Lung (tissue), 12 donors: Measurements from ENCODE around the gene HNRNPC. TPM values are rescaled to one million over a fixed set of nuclear protein-coding genes. Genes with fewer than 3 reads are reported as not detected.
"Not testable (repeated sequence)": the region's sequence is repeated elsewhere in the genome, so short reads cannot be mapped to it uniquely, and the experiment has no call there.

Experiments
- ATAC-seq: fragments of 200-7000 bp; cut with Tn5 transposase; one replicate; pipeline ENCODE4 v1.9.1; 2020; ENCODE audit warnings: moderate number of reproducible peaks; ENCODE audit not compliant: insufficient read depth, low FRiP score
- DNase-seq, 3 donors: peaks; one replicate each; pipeline ENCODE4 v3.0.0-alpha.2; 2013 to 2017
- H3K27ac ChIP-seq, 2 donors: one replicate each; pipeline ENCODE4 v1.5.1; 2013; ENCODE audit warnings: mild to moderate bottlenecking in 2 of 2, moderate library complexity in 2 of 2, control low read depth in 1 of 2, inconsistent platforms in 1 of 2, low read depth in 1 of 2, low read length in 1 of 2
- H3K27me3 ChIP-seq, 3 donors: one replicate each; pipeline ENCODE4 v1.5.1; 2013; ENCODE audit warnings: low read length in 2 of 3; ENCODE audit not compliant: control insufficient read depth in 3 of 3, insufficient read depth in 3 of 3
- H3K36me3 ChIP-seq, 4 donors: one replicate each; pipeline ENCODE4 v1.5.1; 2013; ENCODE audit warnings: low read length in 4 of 4, mild to moderate bottlenecking in 1 of 4, moderate library complexity in 1 of 4; ENCODE audit not compliant: control insufficient read depth in 4 of 4, insufficient read depth in 4 of 4
- H3K4me1 ChIP-seq, 5 donors: one replicate each; pipeline ENCODE4 v1.5.1; 2013; ENCODE audit warnings: low read length in 5 of 5, mild to moderate bottlenecking in 2 of 5, moderate library complexity in 1 of 5; ENCODE audit not compliant: control insufficient read depth in 5 of 5, insufficient read depth in 5 of 5
- H3K4me3 ChIP-seq: one replicate; pipeline ENCODE4 v1.5.1; 2013; ENCODE audit warnings: mild to moderate bottlenecking, control low read depth, moderate library complexity
- H3K9ac ChIP-seq, 2 donors: one replicate each; pipeline ENCODE4 v1.5.1; 2013; ENCODE audit warnings: low read length in 2 of 2, control low read depth in 1 of 2; ENCODE audit not compliant: insufficient read depth in 1 of 2
- H3K9me3 ChIP-seq, 4 donors: one replicate each; pipeline ENCODE4 v1.5.1; 2013; ENCODE audit warnings: low read length in 3 of 4, mild to moderate bottlenecking in 1 of 4, moderate library complexity in 1 of 4; ENCODE audit not compliant: control insufficient read depth in 4 of 4, insufficient read depth in 3 of 4
- CTCF ChIP-seq: IDR thresholded peaks from 2 replicates; pipeline ENCODE4 v1.5.1; 2012; ENCODE audit warnings: mild to moderate bottlenecking; ENCODE audit errors: control extremely low read depth, extremely low read depth
- WGBS, 2 donors: extraction: QIAGEN DNeasy Blood & Tissue Kit; methylation state at CpG; one replicate each; pipeline ENCODE4 v1.1.7; 2013; 5-methylcytosine and 5-hydroxymethylcytosine counted together
- polyA plus RNA-seq, 2 donors: library from polyadenylated mRNA; stranded (reverse); fragments of 200-250 nt; gene quantifications; one replicate each; pipeline ENCODE4 v1.2.1, GENCODE V29; 2013
- total RNA-seq, 2 donors: library from RNA; depleted of rRNA in 1 of 2; stranded (reverse); fragments of >200 nt in 1 of 2; gene quantifications; one replicate each; pipeline ENCODE4 v1.2.1, GENCODE V29; 2014 to 2021
- donor health status: control.
- donor health status: control.
- donor health status: Bipolar disorder and iron deficiency.
- donor health status: healthy.
- donor health status: DM: yes; HTN: yes; CAD: no.

The HNRNPC gene
- total and polyA plus RNA-seq, 4 donors, result 302 to 589 (median 542) TPM

- TF ChIP-seq CTCF, result no peak
- Histone ChIP-seq H3K27me3 (peaks cover 0 to 13% (median 5%) of the 10 kb centered on the region in 3 donors), H3K9me3 (no peaks in the 10 kb centered on the region), H3K4me1 (peaks cover 0 to 3% (median 0%) of the 10 kb centered on the region in 5 donors), H3K9ac (no peak overlapping the region), H3K4me3 (no peak overlapping the region), H3K36me3 (no peaks in the 10 kb centered on the region), H3K27ac (no peak overlapping the region)
- WGBS, 2 donors, result 86 to 90% methylated on average over 12 of the region's 12 CpGs
- no peak for DNase-seq
- no peak for ATAC-seq
Observed at GRCh38 chr14:21298358-21298757, 29.1 kb upstream of the HNRNPC start.

GRCh38 chr14:21294026-21294425 is 24.8 kb upstream of the HNRNPC start:
- not testable (repeated sequence) for H3K36me3 ChIP-seq, ATAC-seq, H3K27me3 ChIP-seq, H3K9me3 ChIP-seq, H3K27ac ChIP-seq, H3K4me1 ChIP-seq, H3K9ac ChIP-seq, H3K4me3 ChIP-seq, DNase-seq
- 92 to 96% methylated on average over 8 of the region's 8 CpGs for WGBS, 2 donors

GRCh38 chr14:21287168-21287567 is 17.9 kb upstream of the HNRNPC start:
- 81 to 86% methylated on average over 6 of the region's 6 CpGs for WGBS, 2 donors
- no peak for ATAC-seq
- H3K36me3 ChIP-seq, result no peaks in the 10 kb centered on the region

GRCh38 chr14:21286516-21286915 is 17.3 kb upstream of the HNRNPC start:
- not testable (repeated sequence) for H3K27ac ChIP-seq, H3K4me1 ChIP-seq, H3K9ac ChIP-seq, H3K4me3 ChIP-seq, ATAC-seq, H3K36me3 ChIP-seq, DNase-seq, H3K27me3 ChIP-seq, H3K9me3 ChIP-seq
- 92 to 94% methylated on average over 2 of the region's 2 CpGs for WGBS, 2 donors

More at GRCh38 chr14:21287168-21287567, 17.9 kb upstream of the HNRNPC start:
- no peak for DNase-seq
- Histone ChIP-seq H3K9me3 (no peaks in the 10 kb centered on the region), H3K4me3 (no peak overlapping the region), H3K4me1 (no peaks in the 10 kb centered on the region), H3K9ac (no peak overlapping the region), H3K27ac (no peak overlapping the region), H3K27me3 (no peaks in the 10 kb centered on the region)
- no peak for TF ChIP-seq CTCF

GRCh38 chr14:21281917-21282316 is 12.7 kb upstream of the HNRNPC start:
- H3K9ac ChIP-seq, H3K4me1 ChIP-seq, H3K4me3 ChIP-seq, H3K36me3 ChIP-seq, H3K9me3 ChIP-seq, DNase-seq, ATAC-seq, H3K27me3 ChIP-seq, H3K27ac ChIP-seq: not testable (repeated sequence)
- WGBS, 2 donors, result 58 to 76% methylated on average over 8 of the region's 8 CpGs
